Parathyroid adenoma (tissue), 2 donors: ENCODE data around the gene FNDC3B.

ENCODE experiments used
- H2AFZ ChIP-seq: fragments of 300-600 bp; sonication (generic); one replicate; pipeline ENCODE4 v1.7.0; 2017; ENCODE audit warnings: antibody characterized with exemption, mild to moderate bottlenecking
- H3K27ac ChIP-seq: fragments of 300-600 bp; sonication (generic); one replicate; pipeline ENCODE4 v1.7.0; 2017
- H3K27me3 ChIP-seq: fragments of 300-600 bp; sonication (generic); one replicate; pipeline ENCODE4 v1.7.0; 2017; ENCODE audit warnings: low read length; ENCODE audit not compliant: control insufficient read depth, insufficient read depth
- H3K36me3 ChIP-seq: fragments of 300-600 bp; sonication (generic); one replicate; pipeline ENCODE4 v1.7.0; 2017; ENCODE audit warnings: low read length; ENCODE audit not compliant: control insufficient read depth, insufficient read depth
- H3K4me1 ChIP-seq: fragments of 300-600 bp; sonication (generic); one replicate; pipeline ENCODE4 v1.7.0; 2017; ENCODE audit warnings: control low read depth
- H3K4me2 ChIP-seq: fragments of 300-600 bp; sonication (generic); one replicate; pipeline ENCODE4 v1.7.0; 2017; ENCODE audit warnings: low read length
- H3K4me3 ChIP-seq: fragments of 300-600 bp; sonication (generic); one replicate; pipeline ENCODE4 v1.7.0; 2017; ENCODE audit warnings: low read depth, low read length
- H3K79me2 ChIP-seq: fragments of 300-600 bp; sonication (generic); one replicate; pipeline ENCODE4 v1.7.0; 2017; ENCODE audit warnings: control low read depth
- H3K9ac ChIP-seq: fragments of 300-600 bp; sonication (generic); one replicate; pipeline ENCODE4 v1.7.0; 2017; ENCODE audit warnings: mild to moderate bottlenecking
- H3K9me3 ChIP-seq: fragments of 300-600 bp; sonication (generic); one replicate; pipeline ENCODE4 v1.7.0; 2017; ENCODE audit warnings: low read length; ENCODE audit not compliant: control insufficient read depth
- TF ChIP-seq, protein P1 (sequence below): fragments of 300-600 bp; sonication (generic); IDR thresholded peaks from one replicate; pipeline ENCODE4 v1.7.0; 2017; ENCODE audit warnings: antibody characterized with exemption, mild to moderate bottlenecking
- donor health status: primary hyperparathyroidism.

FNDC3B gene

DNA sequence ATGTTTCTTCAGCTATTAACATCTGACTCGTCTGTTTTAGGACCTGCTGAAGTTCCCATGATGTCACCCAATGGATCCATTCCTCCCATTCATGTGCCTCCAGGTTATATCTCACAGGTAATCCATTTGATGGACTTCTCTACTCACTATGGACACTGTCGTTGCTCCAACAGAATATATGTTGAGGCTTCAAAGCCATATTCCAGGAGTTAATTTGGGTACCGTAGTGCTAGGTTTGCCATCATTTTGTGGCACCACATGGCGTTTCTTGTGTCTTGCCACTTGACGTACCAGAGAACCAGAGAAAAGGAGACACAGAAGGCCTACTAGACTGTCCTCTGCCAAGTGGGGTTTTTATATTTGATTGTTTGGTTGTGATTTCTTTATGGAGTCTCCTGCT, 187.5 kb downstream of the FNDC3B start:
- H3K27ac ChIP-seq, result no peak overlapping the region
- H2AFZ ChIP-seq, result no peak overlapping the region
- H3K4me2 ChIP-seq, result no peak overlapping the region
- H3K27me3 ChIP-seq, result no peaks in the 10 kb centered on the region
- no peaks in the 10 kb centered on the region for H3K36me3 ChIP-seq
- peaks cover 15% of the 10 kb centered on the region for H3K79me2 ChIP-seq
- TF ChIP-seq, protein P1, sequence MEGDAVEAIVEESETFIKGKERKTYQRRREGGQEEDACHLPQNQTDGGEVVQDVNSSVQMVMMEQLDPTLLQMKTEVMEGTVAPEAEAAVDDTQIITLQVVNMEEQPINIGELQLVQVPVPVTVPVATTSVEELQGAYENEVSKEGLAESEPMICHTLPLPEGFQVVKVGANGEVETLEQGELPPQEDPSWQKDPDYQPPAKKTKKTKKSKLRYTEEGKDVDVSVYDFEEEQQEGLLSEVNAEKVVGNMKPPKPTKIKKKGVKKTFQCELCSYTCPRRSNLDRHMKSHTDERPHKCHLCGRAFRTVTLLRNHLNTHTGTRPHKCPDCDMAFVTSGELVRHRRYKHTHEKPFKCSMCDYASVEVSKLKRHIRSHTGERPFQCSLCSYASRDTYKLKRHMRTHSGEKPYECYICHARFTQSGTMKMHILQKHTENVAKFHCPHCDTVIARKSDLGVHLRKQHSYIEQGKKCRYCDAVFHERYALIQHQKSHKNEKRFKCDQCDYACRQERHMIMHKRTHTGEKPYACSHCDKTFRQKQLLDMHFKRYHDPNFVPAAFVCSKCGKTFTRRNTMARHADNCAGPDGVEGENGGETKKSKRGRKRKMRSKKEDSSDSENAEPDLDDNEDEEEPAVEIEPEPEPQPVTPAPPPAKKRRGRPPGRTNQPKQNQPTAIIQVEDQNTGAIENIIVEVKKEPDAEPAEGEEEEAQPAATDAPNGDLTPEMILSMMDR, result no peak
- peaks cover 8% of the 10 kb centered on the region for H3K4me1 ChIP-seq
- H3K9me3 ChIP-seq, result no peaks in the 10 kb centered on the region
- no peak overlapping the region for H3K4me3 ChIP-seq
- no peak overlapping the region for H3K9ac ChIP-seq

- no peak overlapping the region for H3K27ac ChIP-seq
- H3K4me1 ChIP-seq, result peaks cover 4% of the 10 kb centered on the region
- H3K4me2 ChIP-seq, result no peak overlapping the region
- no peak overlapping the region for H3K4me3 ChIP-seq
- H3K9me3 ChIP-seq, result no peaks in the 10 kb centered on the region
- no peaks in the 10 kb centered on the region for H3K36me3 ChIP-seq
- no peaks in the 10 kb centered on the region for H3K27me3 ChIP-seq
- TF ChIP-seq, protein P1, result no peak
- H2AFZ ChIP-seq, result no peak overlapping the region
- H3K79me2 ChIP-seq, result peaks cover 15% of the 10 kb centered on the region
- H3K9ac ChIP-seq, result no peak overlapping the region
Observed at GRCh38 chr3:172227340-172228035, 188.1 kb downstream of the FNDC3B start.

DNA sequence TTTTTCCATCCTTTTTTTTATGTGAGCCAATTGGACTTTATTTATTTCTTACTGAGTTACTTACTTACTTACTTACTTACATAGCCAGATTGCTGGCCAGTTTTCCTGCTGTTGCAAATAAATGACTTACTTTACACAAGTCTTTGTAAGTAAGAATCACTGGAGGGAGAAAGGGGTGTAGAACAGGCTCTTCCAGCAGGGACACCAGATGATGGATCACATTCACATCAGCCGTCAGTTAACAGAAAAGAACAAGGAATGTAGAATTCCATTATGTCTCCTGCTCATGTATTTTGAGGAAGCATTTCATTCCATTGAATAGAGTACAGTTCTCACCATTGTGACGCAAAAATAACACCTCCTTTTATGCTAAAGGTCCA, 188.6 kb downstream of the FNDC3B start:
- H3K27ac ChIP-seq, result no peak overlapping the region
- TF ChIP-seq, protein P1, result no peak
- H3K79me2 ChIP-seq, result peaks cover 15% of the 10 kb centered on the region
- no peak overlapping the region for H2AFZ ChIP-seq
- no peaks in the 10 kb centered on the region for H3K27me3 ChIP-seq
- H3K4me1 ChIP-seq, result no peaks in the 10 kb centered on the region
- no peaks in the 10 kb centered on the region for H3K9me3 ChIP-seq
- no peak overlapping the region for H3K4me2 ChIP-seq
- H3K36me3 ChIP-seq, result no peaks in the 10 kb centered on the region
- no peak overlapping the region for H3K9ac ChIP-seq
- no peak overlapping the region for H3K4me3 ChIP-seq

DNA sequence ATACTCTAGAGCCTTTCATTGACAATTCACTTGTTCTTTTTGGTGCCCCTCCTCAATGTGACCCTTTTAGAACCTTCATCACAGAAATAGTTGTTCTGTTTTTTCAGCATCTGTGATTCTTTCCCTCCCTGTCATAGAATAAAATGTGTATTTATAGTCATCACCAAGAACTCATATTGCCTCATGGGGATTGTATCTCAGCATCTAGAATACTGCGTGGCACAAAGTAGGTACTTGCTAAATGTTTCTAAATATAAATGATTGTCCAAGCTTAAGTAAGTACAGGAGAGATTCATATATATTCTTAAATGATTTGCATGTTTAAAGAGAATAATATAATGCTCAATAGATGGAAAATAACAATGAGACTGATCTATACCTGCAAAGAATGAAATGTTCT, 190.1 kb downstream of the FNDC3B start:
- Histone ChIP-seq H3K79me2 (peaks cover 24% of the 10 kb centered on the region), H3K9ac (no peak overlapping the region), H3K36me3 (no peaks in the 10 kb centered on the region), H3K27me3 (no peaks in the 10 kb centered on the region), H2AFZ (no peak overlapping the region), H3K9me3 (no peaks in the 10 kb centered on the region), H3K4me3 (no peak overlapping the region), H3K4me2 (no peak overlapping the region), H3K27ac (no peak overlapping the region), H3K4me1 (no peaks in the 10 kb centered on the region)
- TF ChIP-seq, protein P1, result no peak

DNA sequence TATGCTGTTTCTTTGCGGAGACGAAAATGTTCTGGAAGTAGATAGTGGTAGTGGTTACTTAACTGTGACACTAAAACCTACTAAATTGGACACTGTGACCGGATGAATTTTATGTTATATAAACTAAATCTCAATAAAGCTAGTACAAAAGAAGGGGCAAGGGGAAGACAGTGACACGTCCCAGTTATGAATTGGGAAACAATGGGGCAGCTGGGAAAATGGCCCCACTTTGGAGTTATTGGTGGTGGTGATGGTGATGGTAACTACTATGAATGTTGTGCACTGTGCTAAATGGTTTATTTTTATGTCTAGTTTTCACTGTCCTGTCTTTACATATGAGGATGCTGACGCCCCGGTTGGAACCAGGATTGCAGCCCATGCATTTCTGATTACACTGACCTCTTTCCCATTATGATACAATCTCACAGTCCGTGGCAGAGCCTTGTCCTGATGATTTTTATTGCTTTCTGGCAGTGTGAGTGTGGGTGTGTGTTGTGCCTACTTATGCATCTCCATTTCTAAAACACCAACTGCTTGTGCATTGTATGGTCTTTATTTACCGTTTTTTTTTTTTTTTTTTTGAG, 192.0 kb downstream of the FNDC3B start:
- Histone ChIP-seq H3K27me3 (no peaks in the 10 kb centered on the region), H3K4me1 (no peaks in the 10 kb centered on the region), H3K27ac (no peak overlapping the region), H2AFZ (no peak overlapping the region), H3K79me2 (peaks cover 22% of the 10 kb centered on the region), H3K9ac (no peak overlapping the region), H3K36me3 (no peaks in the 10 kb centered on the region), H3K9me3 (no peaks in the 10 kb centered on the region), H3K4me3 (no peak overlapping the region), H3K4me2 (no peak overlapping the region)
- TF ChIP-seq, protein P1, result no peak
